ENCODE results near the gene MAP1B.

DNA sequence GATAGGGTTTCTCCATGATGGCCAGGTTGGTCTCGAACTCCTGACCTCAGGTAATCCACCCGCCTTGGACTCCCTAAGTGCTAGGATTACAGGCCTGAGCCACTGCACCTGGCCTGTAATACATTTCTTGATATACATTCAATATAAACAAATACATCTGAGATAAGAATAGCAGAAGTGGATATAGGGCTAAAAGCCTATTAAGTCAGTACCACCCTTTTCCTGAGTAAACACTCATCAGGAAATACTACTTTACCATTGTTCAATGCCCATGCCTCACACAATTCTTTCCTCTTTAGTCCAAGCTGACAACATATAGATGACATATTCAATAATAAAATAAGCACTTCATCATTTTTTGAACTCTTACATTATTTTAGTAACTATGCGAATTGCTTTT, 148.0 kb downstream of the MAP1B start:
- TF ChIP-seq, protein P1, sequence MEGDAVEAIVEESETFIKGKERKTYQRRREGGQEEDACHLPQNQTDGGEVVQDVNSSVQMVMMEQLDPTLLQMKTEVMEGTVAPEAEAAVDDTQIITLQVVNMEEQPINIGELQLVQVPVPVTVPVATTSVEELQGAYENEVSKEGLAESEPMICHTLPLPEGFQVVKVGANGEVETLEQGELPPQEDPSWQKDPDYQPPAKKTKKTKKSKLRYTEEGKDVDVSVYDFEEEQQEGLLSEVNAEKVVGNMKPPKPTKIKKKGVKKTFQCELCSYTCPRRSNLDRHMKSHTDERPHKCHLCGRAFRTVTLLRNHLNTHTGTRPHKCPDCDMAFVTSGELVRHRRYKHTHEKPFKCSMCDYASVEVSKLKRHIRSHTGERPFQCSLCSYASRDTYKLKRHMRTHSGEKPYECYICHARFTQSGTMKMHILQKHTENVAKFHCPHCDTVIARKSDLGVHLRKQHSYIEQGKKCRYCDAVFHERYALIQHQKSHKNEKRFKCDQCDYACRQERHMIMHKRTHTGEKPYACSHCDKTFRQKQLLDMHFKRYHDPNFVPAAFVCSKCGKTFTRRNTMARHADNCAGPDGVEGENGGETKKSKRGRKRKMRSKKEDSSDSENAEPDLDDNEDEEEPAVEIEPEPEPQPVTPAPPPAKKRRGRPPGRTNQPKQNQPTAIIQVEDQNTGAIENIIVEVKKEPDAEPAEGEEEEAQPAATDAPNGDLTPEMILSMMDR (IDR thresholded peaks at IDR 0.05; ENCODE audit: poor library complexity): no peak
- TF ChIP-seq EZH2phosphoT487 (IDR thresholded peaks at IDR 0.05; ENCODE audit: low read depth, severe bottlenecking, unreplicated experiment) (no peak), EZH2 (IDR thresholded peaks at IDR 0.05; ENCODE audit: borderline replicate concordance) (no peak)

All from hepatocyte (in vitro differentiated cells).